Esophagus squamous epithelium (tissue), 5 donors: ENCODE measurements around the gene PIP4P1. TPM values are rescaled to one million over a fixed set of nuclear protein-coding genes. Genes with fewer than 3 reads are reported as not detected.

Source experiments
- DNase-seq: peaks from one replicate; lab custom pipeline; 2025; lab: John Stamatoyannopoulos, UW
- H3K27ac ChIP-seq, 4 donors: fragments of 200-600 bp; sonication (generic); one replicate each; pipeline ENCODE4 v1.5.1; 2016 to 2019; ENCODE audit warnings: mild to moderate bottlenecking in 1 of 4
- H3K27me3 ChIP-seq, 4 donors: fragments of 200-600 bp; sonication (generic); 1 replicate in 3 of 4; 2 replicates in 1 of 4; pipeline versions ENCODE4 v1.5.1 to v1.6.0; 2017 to 2021; ENCODE audit warnings: antibody characterized with exemption in 1 of 4
- H3K36me3 ChIP-seq, 3 donors: fragments of 200-600 bp; sonication (generic); one replicate each; pipeline ENCODE4 v1.5.1; 2016 to 2019
- H3K4me1 ChIP-seq, 3 donors: fragments of 200-600 bp; sonication (generic); one replicate each; pipeline ENCODE4 v1.5.1; 2017 to 2019
- H3K4me3 ChIP-seq, 4 donors: fragments of 200-600 bp; sonication (generic); 1 replicate in 3 of 4; 2 replicates in 1 of 4; pipeline ENCODE4 v1.5.1; 2016 to 2019; ENCODE audit warnings: mild to moderate bottlenecking in 2 of 4, moderate library complexity in 1 of 4
- H3K9me3 ChIP-seq, 3 donors: fragments of 200-600 bp; sonication (generic); one replicate each; pipeline ENCODE4 v1.5.1; 2016 to 2019
- CTCF ChIP-seq, 6 experiments: fragments of 450-650 bp in 4 of 6; fragments of 200-600 bp in 2 of 6; sonication (generic) in 2 of 6; IDR thresholded peaks; one replicate each; pipeline ENCODE4 v1.5.1; 2016 to 2019; ENCODE audit warnings: antibody characterized with exemption in 6 of 6, mild to moderate bottlenecking in 4 of 6, moderate library complexity in 4 of 6
- POLR2A ChIP-seq, 4 donors: fragments of 450-650 bp; IDR thresholded peaks; one replicate each; pipeline ENCODE4 v1.6.1; 2017; ENCODE audit warnings: antibody characterized with exemption in 4 of 4, mild to moderate bottlenecking in 4 of 4, moderate library complexity in 3 of 4
- WGBS, 2 donors: methylation state at CpG; one replicate each; pipeline ENCODE4 v1.1.5; 2018; 5-methylcytosine and 5-hydroxymethylcytosine counted together
- intact Hi-C: fragments of 100-400 bp; cut with DNase I; formaldehyde crosslinking; loops from one replicate; pipeline ENCODE4 v1.15.0; 2022
- small RNA-seq, 4 donors: library from RNA; depleted of rRNA; stranded (forward); fragments of <200 nt; gene quantifications; one replicate each; pipeline ENCODE3, GENCODE V24; 2016
- total RNA-seq, 4 donors: library from RNA; depleted of rRNA; stranded (reverse); fragments of >200 nt; gene quantifications; one replicate each; pipeline ENCODE4 v1.1.0, GENCODE V29; 2016
- donor health status: DM: yes; HTN: yes; CAD: no.

Gene PIP4P1
- total RNA-seq, 4 donors from 2014 or later: 15.8 to 25.7 (median 19.1) TPM

GRCh38 chr14:20413744-20414082, 47.5 kb downstream of the PIP4P1 start:
- intact Hi-C loops: loop anchor here (5.0 to 10.0 kb wide), 2 partner anchors 69 to 194 kb away; partner anchors contain the start of gene PARP2
- peak overlapping the region; percentile 88 to 99 (median 98) for H3K27ac ChIP-seq
- no peaks in the 10 kb centered on the region for H3K36me3 ChIP-seq
- WGBS, 2 donors: 5 to 8% methylated on average over 9 of the region's 9 CpGs
- peak overlapping the region; percentile 53 to 91 (median 85) for H3K4me3 ChIP-seq
- peaks cover 0 to 35% (median 10%) of the 10 kb centered on the region in 3 donors for H3K4me1 ChIP-seq
- H3K9me3 ChIP-seq: no peaks in the 10 kb centered on the region
- TF ChIP-seq POLR2A (IDR thresholded peaks at IDR 0.05) (no peak), CTCF (IDR thresholded peaks at IDR 0.05) (no peak)
- H3K27me3 ChIP-seq: no peaks in the 10 kb centered on the region
- no peak for DNase-seq

GRCh38 chr14:20412876-20413743, 48.1 kb downstream of the PIP4P1 start, which contains the start of gene TEP1:
TEP1 (minus strand) TSS chr14:20413501; CDS start chr14:20408439, 5,062 bp downstream.
- H3K36me3 ChIP-seq: peaks cover 0 to 6% (median 1%) of the 10 kb centered on the region in 3 donors
- WGBS, 2 donors: 1% methylated on average over 24 to 29 of the region's 43 CpGs
- peak; percentile 40 for DNase-seq
- peak within 1 kb of the TSS; percentile 88 to 99 (median 98) for H3K27ac ChIP-seq
- intact Hi-C loops: loop anchor here (5.0 to 10.0 kb wide), 2 partner anchors 68 to 194 kb away; partner anchors contain the start of gene PARP2
- H3K4me1 ChIP-seq: peaks cover 0 to 35% (median 10%) of the 10 kb centered on the region in 3 donors
- TF ChIP-seq CTCF (IDR thresholded peaks at IDR 0.05) (no peak), POLR2A (IDR thresholded peaks at IDR 0.05) (peak in 3 of 4 donors; percentile 11 to 84 (median 80))
- no peaks in the 10 kb centered on the region for H3K9me3 ChIP-seq
- peak within 1 kb of the TSS; percentile 53 to 91 (median 85) for H3K4me3 ChIP-seq
- H3K27me3 ChIP-seq: no peaks in the 10 kb centered on the region

- 3% methylated on average over 7 of the region's 7 CpGs for WGBS, 2 donors
- peak overlapping the region; percentile 88 to 99 (median 98) for H3K27ac ChIP-seq
- TF ChIP-seq POLR2A (IDR thresholded peaks at IDR 0.05) (no peak), CTCF (IDR thresholded peaks at IDR 0.05) (no peak)
- peaks cover 0 to 13% (median 8%) of the 10 kb centered on the region in 3 donors for H3K36me3 ChIP-seq
- peaks cover 0 to 35% (median 10%) of the 10 kb centered on the region in 3 donors for H3K4me1 ChIP-seq
- H3K9me3 ChIP-seq: no peaks in the 10 kb centered on the region
- no peaks in the 10 kb centered on the region for H3K27me3 ChIP-seq
- peak overlapping the region; percentile 53 to 91 (median 85) for H3K4me3 ChIP-seq
- no peak for DNase-seq
- intact Hi-C loops: loop anchor here (5.0 to 10.0 kb wide), 2 partner anchors 68 to 195 kb away; partner anchors contain the start of gene PARP2
Observed at GRCh38 chr14:20412411-20412810, 48.8 kb downstream of the PIP4P1 start.

DNA sequence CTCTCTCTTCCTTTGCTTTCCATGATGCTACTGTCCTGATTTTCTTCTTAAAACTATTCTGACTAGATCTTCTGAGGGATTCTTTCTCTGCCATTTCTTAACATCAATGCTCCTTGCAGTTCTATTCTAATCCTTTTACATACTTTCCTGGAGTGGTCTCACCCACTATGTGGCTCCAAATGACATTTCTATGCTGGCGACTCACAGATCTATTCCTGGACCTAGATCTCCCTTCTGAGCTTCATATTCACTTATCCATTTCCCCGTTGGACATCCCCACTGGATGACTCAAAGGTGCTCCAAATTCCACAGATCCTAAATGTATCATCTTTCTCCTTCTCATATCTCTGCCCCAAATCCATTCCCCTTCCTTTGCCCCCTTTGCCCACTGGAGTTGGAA, 52.0 kb downstream of the PIP4P1 start:
- H3K4me3 ChIP-seq: no peak overlapping the region
- intact Hi-C loops: no loop called here
- H3K4me1 ChIP-seq: peaks cover 0 to 21% (median 10%) of the 10 kb centered on the region in 3 donors
- H3K27ac ChIP-seq: no peak overlapping the region
- DNase-seq: no peak
- peaks cover 0 to 45% (median 21%) of the 10 kb centered on the region in 3 donors for H3K36me3 ChIP-seq
- no peaks in the 10 kb centered on the region for H3K9me3 ChIP-seq
- TF ChIP-seq CTCF (IDR thresholded peaks at IDR 0.05) (no peak), POLR2A (IDR thresholded peaks at IDR 0.05) (no peak)
- WGBS, 2 donors: 67 to 84% methylated on average over 2 of the region's 2 CpGs
- no peaks in the 10 kb centered on the region for H3K27me3 ChIP-seq

Small RNA genes lying within 50 kb of the gene (small RNA-seq; reads per million reads assigned to genes)
- gene RNA5SP382: 0 to 3.4 (median 1.8) reads per million in 4 donors

Other genes starting within 250 kb of the PIP4P1 start
- not detected for gene OR11H6, start 237.7 kb downstream of the PIP4P1 start, total RNA-seq
- gene OR11H7, start 232.5 kb downstream of the PIP4P1 start, total RNA-seq: not detected
- gene OR11H4, start 222.1 kb downstream of the PIP4P1 start, total RNA-seq: not detected
- gene TTC5, start 155.5 kb downstream of the PIP4P1 start, total RNA-seq: 10 to 100 TPM in 1 of 4 donors, 1 to 10 TPM in 3; 3.9 to 11.8 (median 6.7) TPM
- gene CCNB1IP1, start 128.2 kb downstream of the PIP4P1 start, total RNA-seq: 10 to 100 TPM in 3 of 4 donors, 1 to 10 TPM in 1; 7.6 to 68.1 (median 33.4) TPM
- gene PARP2, start 117.8 kb downstream of the PIP4P1 start, total RNA-seq: 10 to 100 TPM in 3 of 4 donors, 1 to 10 TPM in 1; 5.0 to 20.3 (median 11.7) TPM
- 10 to 100 TPM; 13.4 to 16.6 (median 14.7) TPM for gene TEP1, start 47.9 kb downstream of the PIP4P1 start, total RNA-seq
- gene KLHL33, start 25.3 kb downstream of the PIP4P1 start, total RNA-seq: under 1 TPM in 1 of 4 donors, not detected in 3; 0.57 TPM
- 10 to 100 TPM; 22.3 to 41.6 (median 26.6) TPM for gene OSGEP, start 6.6 kb downstream of the PIP4P1 start, total RNA-seq
- 100 to 1,000 TPM in 3 of 4 donors, 10 to 100 TPM in 1; 75.7 to 132 (median 115) TPM for gene APEX1, start 6.2 kb downstream of the PIP4P1 start, total RNA-seq
- 100 to 1,000 TPM in 2 of 4 donors, 10 to 100 TPM in 2; 84.4 to 155 (median 104) TPM for gene PNP, start 8.0 kb upstream of the PIP4P1 start, total RNA-seq
- gene RNASE10, start 44.1 kb upstream of the PIP4P1 start, total RNA-seq: not detected
- gene RNASE9, start 99.6 kb upstream of the PIP4P1 start, total RNA-seq: not detected
- not detected for gene RNASE11, start 126.6 kb upstream of the PIP4P1 start, total RNA-seq
- not detected for gene RNASE12, start 129.9 kb upstream of the PIP4P1 start, total RNA-seq
- not detected for gene OR6S1, start 180.3 kb upstream of the PIP4P1 start, total RNA-seq
- gene RNASE4, start 223.1 kb upstream of the PIP4P1 start, total RNA-seq: 10 to 100 TPM in 2 of 4 donors, 1 to 10 TPM in 2; 4.0 to 73.1 (median 19.5) TPM
- 10 to 100 TPM in 1 of 4 donors, 1 to 10 TPM in 3; 1.4 to 15.1 (median 5.8) TPM for gene ANG, start 227.3 kb upstream of the PIP4P1 start, total RNA-seq